Measurements from ENCODE around the gene SEZ6.

Gene SEZ6

DNA sequence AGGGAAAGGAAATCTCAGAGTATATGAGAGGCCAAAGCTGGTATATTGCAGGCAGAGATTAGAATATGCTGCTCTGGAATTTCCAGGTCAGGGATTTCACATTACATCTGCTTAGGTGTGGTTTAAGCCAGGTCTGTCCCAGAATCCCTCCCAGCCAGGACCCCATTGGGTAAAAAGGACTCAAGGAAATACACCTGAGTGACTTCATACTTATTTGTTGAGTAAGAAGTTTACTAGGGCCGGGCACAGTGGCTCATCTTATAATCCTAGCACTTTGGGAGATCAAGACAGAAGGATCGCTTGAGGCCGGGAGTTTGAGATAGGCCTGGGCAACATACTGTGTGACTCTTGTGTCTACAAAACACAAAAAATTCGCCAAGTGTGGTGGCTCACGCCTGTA is 44.3 kb upstream of the SEZ6 start:
- ATAC-seq (ENCODE audit: low read depth) (no peak; the same call in 2 of the 3 replicates), DNase-seq (ENCODE audit: low spot score) (no peak)
- Histone ChIP-seq H3K4me1 (ENCODE audit: insufficient read depth, poor library complexity, severe bottlenecking) (no peaks in the 10 kb centered on the region), H3K36me3 (ENCODE audit: low read depth) (no peaks in the 10 kb centered on the region), H3K27ac (ENCODE audit: poor library complexity, severe bottlenecking) (no peak overlapping the region), H3K4me3 (ENCODE audit: severe bottlenecking) (no peak overlapping the region), H3K9me3 (ENCODE audit: severe bottlenecking) (no peaks in the 10 kb centered on the region), H3K27me3 (ENCODE audit: insufficient read depth, poor library complexity, severe bottlenecking) (no peaks in the 10 kb centered on the region)
- TF ChIP-seq, protein P1, sequence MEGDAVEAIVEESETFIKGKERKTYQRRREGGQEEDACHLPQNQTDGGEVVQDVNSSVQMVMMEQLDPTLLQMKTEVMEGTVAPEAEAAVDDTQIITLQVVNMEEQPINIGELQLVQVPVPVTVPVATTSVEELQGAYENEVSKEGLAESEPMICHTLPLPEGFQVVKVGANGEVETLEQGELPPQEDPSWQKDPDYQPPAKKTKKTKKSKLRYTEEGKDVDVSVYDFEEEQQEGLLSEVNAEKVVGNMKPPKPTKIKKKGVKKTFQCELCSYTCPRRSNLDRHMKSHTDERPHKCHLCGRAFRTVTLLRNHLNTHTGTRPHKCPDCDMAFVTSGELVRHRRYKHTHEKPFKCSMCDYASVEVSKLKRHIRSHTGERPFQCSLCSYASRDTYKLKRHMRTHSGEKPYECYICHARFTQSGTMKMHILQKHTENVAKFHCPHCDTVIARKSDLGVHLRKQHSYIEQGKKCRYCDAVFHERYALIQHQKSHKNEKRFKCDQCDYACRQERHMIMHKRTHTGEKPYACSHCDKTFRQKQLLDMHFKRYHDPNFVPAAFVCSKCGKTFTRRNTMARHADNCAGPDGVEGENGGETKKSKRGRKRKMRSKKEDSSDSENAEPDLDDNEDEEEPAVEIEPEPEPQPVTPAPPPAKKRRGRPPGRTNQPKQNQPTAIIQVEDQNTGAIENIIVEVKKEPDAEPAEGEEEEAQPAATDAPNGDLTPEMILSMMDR (IDR thresholded peaks at IDR 0.05; ENCODE audit: poor library complexity, severe bottlenecking): no peak

DNA sequence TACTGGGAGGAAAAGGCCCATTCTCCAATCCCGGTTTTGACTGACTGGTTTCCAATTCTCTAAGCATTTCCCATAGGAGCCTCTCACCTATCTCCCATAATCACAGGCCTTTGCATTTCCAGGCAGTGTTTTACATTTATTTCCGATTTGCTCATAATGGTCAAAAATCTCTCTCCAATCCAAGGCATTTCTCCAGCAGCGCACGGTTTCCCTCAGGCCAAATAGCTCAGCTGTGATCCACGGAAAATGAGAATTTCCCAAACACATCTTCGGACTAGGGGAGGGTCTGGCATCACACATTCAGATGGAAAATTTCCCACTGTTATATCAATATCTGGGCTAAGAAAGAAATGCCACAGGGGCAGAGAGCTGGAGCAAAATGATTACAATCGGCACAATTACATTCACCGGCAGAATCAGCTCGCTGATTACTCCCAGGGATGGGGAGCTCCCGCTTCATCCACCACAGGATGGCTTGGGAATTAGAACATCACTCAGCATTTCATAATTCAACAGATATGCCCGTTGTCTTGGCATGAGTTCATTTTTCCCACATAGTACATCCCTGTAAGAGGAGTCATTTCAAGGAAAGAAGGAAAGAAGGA is 43.8 kb upstream of the SEZ6 start:
- DNase-seq (ENCODE audit: low spot score): no peak
- no peaks in the 10 kb centered on the region for H3K36me3 ChIP-seq (ENCODE audit: low read depth)
- no peaks in the 10 kb centered on the region for H3K4me1 ChIP-seq (ENCODE audit: insufficient read depth, poor library complexity, severe bottlenecking)
- no peak for ATAC-seq (ENCODE audit: low read depth)
- no peaks in the 10 kb centered on the region for H3K27me3 ChIP-seq (ENCODE audit: insufficient read depth, poor library complexity, severe bottlenecking)
- no peak overlapping the region for H3K4me3 ChIP-seq (ENCODE audit: severe bottlenecking)
- H3K9me3 ChIP-seq (ENCODE audit: severe bottlenecking): no peaks in the 10 kb centered on the region
- TF ChIP-seq, protein P1 (IDR thresholded peaks at IDR 0.05; ENCODE audit: poor library complexity, severe bottlenecking): no peak
- no peak overlapping the region for H3K27ac ChIP-seq (ENCODE audit: poor library complexity, severe bottlenecking)

DNA sequence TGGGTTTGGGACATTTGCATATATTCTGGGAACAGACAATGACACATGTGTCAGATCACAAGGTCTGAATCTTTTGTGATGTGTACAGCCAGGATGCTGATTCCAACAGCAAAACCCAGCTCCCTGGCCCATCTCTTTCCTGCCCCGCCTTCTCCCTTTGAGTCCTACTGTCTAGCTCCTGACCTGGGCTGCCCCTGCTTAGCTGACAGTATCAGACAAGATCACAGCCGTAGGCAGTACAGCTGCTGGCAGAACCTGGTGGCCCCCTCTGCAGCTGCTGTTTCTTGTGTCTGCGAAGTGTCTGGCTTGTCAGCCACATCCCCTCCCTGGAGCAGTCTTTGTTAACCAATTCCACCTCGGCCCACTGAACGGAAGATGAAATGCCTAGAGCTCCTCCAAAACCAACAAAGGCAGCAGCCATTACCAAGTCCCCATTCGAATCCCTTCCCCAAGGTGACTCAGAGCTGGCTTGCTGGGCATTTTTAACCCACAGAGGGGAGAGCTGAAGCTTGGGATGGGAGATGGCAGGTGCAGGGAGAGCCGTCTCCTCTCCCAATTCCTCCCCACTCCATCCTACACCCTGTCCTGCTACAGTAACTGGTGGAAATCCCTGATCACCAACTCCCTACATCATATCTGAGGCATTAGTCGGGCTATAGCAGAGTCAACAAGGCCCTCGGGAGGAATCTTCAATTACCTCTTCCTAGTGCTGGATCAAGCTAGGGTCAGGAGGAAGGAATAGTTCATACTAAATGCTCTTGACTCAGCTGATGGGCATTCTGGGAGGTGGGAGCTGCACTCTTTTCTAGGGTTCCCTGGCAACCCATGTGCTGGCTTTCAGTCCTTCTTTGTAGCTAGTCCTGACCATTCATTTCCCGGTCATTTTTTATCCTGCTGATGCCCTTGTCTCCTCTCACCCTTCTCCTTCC is 42.9 kb upstream of the SEZ6 start:
- ATAC-seq (ENCODE audit: low read depth): peak; percentile 36; the same call in 1 of the 3 replicates
- no peak for DNase-seq (ENCODE audit: low spot score)
- H3K4me1 ChIP-seq (ENCODE audit: insufficient read depth, poor library complexity, severe bottlenecking): no peaks in the 10 kb centered on the region
- H3K4me3 ChIP-seq (ENCODE audit: severe bottlenecking): no peak overlapping the region
- H3K36me3 ChIP-seq (ENCODE audit: low read depth): no peaks in the 10 kb centered on the region
- TF ChIP-seq, protein P1 (IDR thresholded peaks at IDR 0.05; ENCODE audit: poor library complexity, severe bottlenecking): no peak
- H3K9me3 ChIP-seq (ENCODE audit: severe bottlenecking): no peaks in the 10 kb centered on the region
- H3K27me3 ChIP-seq (ENCODE audit: insufficient read depth, poor library complexity, severe bottlenecking): no peaks in the 10 kb centered on the region
- H3K27ac ChIP-seq (ENCODE audit: poor library complexity, severe bottlenecking): no peak overlapping the region

DNA sequence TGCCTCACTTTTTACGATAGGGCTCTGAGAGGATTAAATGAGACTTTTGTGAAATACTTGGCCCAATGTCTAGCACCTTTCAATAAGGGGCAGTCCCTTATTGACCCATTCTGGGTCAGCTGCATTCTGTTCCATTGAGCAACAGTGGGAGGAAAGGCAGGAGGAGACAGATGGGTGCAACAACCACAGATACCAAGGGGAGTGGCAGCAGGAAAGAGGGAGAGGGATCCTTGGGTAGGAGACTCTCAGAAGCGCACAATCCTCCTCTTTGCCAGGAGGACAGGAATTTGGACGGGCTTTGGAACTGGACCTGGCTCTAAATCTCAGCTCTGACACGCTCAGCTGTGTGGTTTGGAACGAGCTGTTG is 40.6 kb upstream of the SEZ6 start:
- no peaks in the 10 kb centered on the region for H3K9me3 ChIP-seq (ENCODE audit: severe bottlenecking)
- no peaks in the 10 kb centered on the region for H3K27me3 ChIP-seq (ENCODE audit: insufficient read depth, poor library complexity, severe bottlenecking)
- H3K27ac ChIP-seq (ENCODE audit: poor library complexity, severe bottlenecking): no peak overlapping the region
- no peaks in the 10 kb centered on the region for H3K36me3 ChIP-seq (ENCODE audit: low read depth)
- DNase-seq (ENCODE audit: low spot score) (no peak), ATAC-seq (ENCODE audit: low read depth) (no peak)
- no peaks in the 10 kb centered on the region for H3K4me1 ChIP-seq (ENCODE audit: insufficient read depth, poor library complexity, severe bottlenecking)
- TF ChIP-seq, protein P1 (IDR thresholded peaks at IDR 0.05; ENCODE audit: poor library complexity, severe bottlenecking): no peak
- no peak overlapping the region for H3K4me3 ChIP-seq (ENCODE audit: severe bottlenecking)

All from RWPE2 (cell line).